K562 (cell line): ENCODE data around the gene DCAF11. TPM values are rescaled to one million over a fixed set of nuclear protein-coding genes. Genes with fewer than 3 reads are reported as not detected.

Source experiments
- ARHGAP35 ChIP-seq: fragments of 450-650 bp; IDR thresholded peaks from 2 replicates; pipeline ENCODE4 v1.6.1; 2018; ENCODE audit not compliant: partially characterized antibody
- ARID1B ChIP-seq: fragments of 450-650 bp; IDR thresholded peaks from 2 replicates; pipeline ENCODE4 v1.6.1; 2016; ENCODE audit warnings: antibody characterized with exemption, mild to moderate bottlenecking, inconsistent platforms
- BRCA1 ChIP-seq, 2 experiments: fragments of 450-650 bp in 1 of 2; sonication (generic) in 1 of 2; formaldehyde crosslinking in 1 of 2; IDR thresholded peaks; 2 replicates each; pipeline versions ENCODE4 v1.5.0 to v1.6.1; 2017 to 2020; ENCODE audit warnings: mild to moderate bottlenecking in 1 of 2, missing genetic modification reagents in 1 of 2
- CAMTA2 ChIP-seq: fragments of 250-450 bp; sonication (Bioruptor Pico); conservative IDR thresholded peaks from 2 replicates; pipeline ENCODE4 v1.5.1; 2022
- CBFA2T2 ChIP-seq: fragments of 450-650 bp; conservative IDR thresholded peaks from 2 replicates; pipeline ENCODE4 v1.6.1; 2017; ENCODE audit warnings: mild to moderate bottlenecking
- CHD4 ChIP-seq: fragments of 200-600 bp; sonication (generic); IDR thresholded peaks from 3 replicates; pipeline ENCODE4 v1.6.1; 2012; ENCODE audit warnings: low read depth, mild to moderate bottlenecking, mixed read lengths, low read length, inconsistent platforms; ENCODE audit not compliant: insufficient read depth, insufficient replicate concordance, poor library complexity, severe bottlenecking
- CREB1 ChIP-seq, 2 experiments: sonication (generic) in 1 of 2; formaldehyde crosslinking in 1 of 2; IDR thresholded peaks; 2 replicates each; pipeline versions ENCODE4 v1.6.1 to v1.8.0; 2012 to 2022; ENCODE audit warnings: inconsistent platforms in 1 of 2, mild to moderate bottlenecking in 1 of 2, missing genetic modification reagents in 1 of 2, moderate library complexity in 1 of 2
- HNRNPK ChIP-seq: fragments of 200-400 bp; formaldehyde crosslinking; IDR thresholded peaks from one replicate; pipeline ENCODE4 v1.6.1; 2018; ENCODE audit warnings: mild to moderate bottlenecking, low read depth, low read length; ENCODE audit not compliant: poor library complexity, severe bottlenecking
- MECOM ChIP-seq: fragments of 250-450 bp; sonication (Bioruptor Pico); IDR thresholded peaks from 2 replicates; pipeline ENCODE4 v1.8.0; 2022; ENCODE audit warnings: inconsistent platforms
- MEF2A ChIP-seq: IDR thresholded peaks from 2 replicates; pipeline ENCODE4 v1.6.1; 2011; ENCODE audit warnings: low read depth, mild to moderate bottlenecking, low read length, moderate library complexity; ENCODE audit not compliant: control insufficient read depth
- MTA3 ChIP-seq: fragments of 450-650 bp; formaldehyde crosslinking; IDR thresholded peaks from 2 replicates; pipeline ENCODE4 v1.6.1; 2017; ENCODE audit warnings: mild to moderate bottlenecking, borderline replicate concordance
- NFATC3 ChIP-seq: fragments of 450-650 bp; IDR thresholded peaks from 2 replicates; pipeline ENCODE4 v1.6.1; 2017; ENCODE audit warnings: mild to moderate bottlenecking
- NR3C1 ChIP-seq: sonication (generic); formaldehyde crosslinking; IDR thresholded peaks from 2 replicates; pipeline ENCODE4 v1.8.1; 2022; ENCODE audit warnings: missing genetic modification reagents
- POLR2AphosphoS2 ChIP-seq: IDR thresholded peaks from 2 replicates; pipeline ENCODE4 v1.6.1; 2012; ENCODE audit warnings: low read length, improper control_type of control experiment
- POLR2G ChIP-seq: fragments of 200-400 bp; formaldehyde crosslinking; IDR thresholded peaks from 2 replicates; pipeline ENCODE4 v1.6.1; 2017; ENCODE audit warnings: low read depth, mild to moderate bottlenecking, antibody characterized with exemption, low read length, moderate library complexity
- SMC3 ChIP-seq: conservative IDR thresholded peaks from 2 replicates; pipeline ENCODE4 v1.6.1; 2011; ENCODE audit warnings: low read depth, low read length, improper control_type of control experiment; ENCODE audit not compliant: insufficient read depth
- TAF1 ChIP-seq: IDR thresholded peaks from 2 replicates; pipeline ENCODE4 v1.6.1; 2011; ENCODE audit warnings: mild to moderate bottlenecking, low read length, moderate library complexity; ENCODE audit not compliant: insufficient read depth, control insufficient read depth, severe bottlenecking; ENCODE audit errors: extremely low read depth
- TSC22D4 ChIP-seq: fragments of 450-650 bp; IDR thresholded peaks from 2 replicates; pipeline ENCODE4 v1.6.1; 2016; ENCODE audit warnings: missing genetic modification characterization, missing biosample characterization, control low read depth
- ZBED1 ChIP-seq: IDR thresholded peaks from 2 replicates; pipeline ENCODE4 v1.6.1; 2014
- ZFX ChIP-seq: sonication (generic); formaldehyde crosslinking; IDR thresholded peaks from 2 replicates; pipeline ENCODE4 v1.8.0; 2022; ENCODE audit warnings: mild to moderate bottlenecking, missing genetic modification reagents, moderate library complexity
- ZNF436 ChIP-seq: fragments of 250-450, 450-650 bp; sonication (Bioruptor Pico); formaldehyde crosslinking; IDR thresholded peaks from 2 replicates; pipeline ENCODE4 v1.7.0; 2020; ENCODE audit warnings: mild to moderate bottlenecking
- polyA plus RNA-seq, 8 experiments: library from polyadenylated mRNA; depleted of rRNA in 4 of 8; stranded (reverse) in 5 of 8; unstranded in 3 of 8; fragments of >200 nt; fragmentation: Nextera tagmentation in 2 of 8; fragmentation: Illumina TruSeq in 1 of 8; extraction: Ambion mirVana in 2 of 8; extraction: Trizol in 1 of 8; gene quantifications; 2 replicates each; pipeline versions ENCODE4 v1.2.1 to v1.2.3, GENCODE V29; 2011 to 2014; ENCODE audit warnings: inconsistent platforms in 1 of 8, missing spikeins in 1 of 8
- total RNA-seq, 7 experiments: library from RNA; depleted of rRNA in 6 of 7; stranded (reverse); fragments of >200 nt in 6 of 7; fragmentation: Illumina TruSeq in 2 of 7; extraction: Trizol in 2 of 7; gene quantifications; 2 replicates each; pipeline versions ENCODE4 v1.2.1 to v1.2.3, GENCODE V29; 2011 to 2021; ENCODE audit warnings: low replicate concordance in 1 of 7
- TF ChIP-seq, protein P1 (sequence below), 2 experiments: fragments of 450-650 bp; IDR thresholded peaks; 2 replicates each; pipeline ENCODE4 v1.6.1; 2018; ENCODE audit warnings: mild to moderate bottlenecking in 2 of 2, low read depth in 1 of 2; ENCODE audit not compliant: partially characterized antibody in 2 of 2
- TF ChIP-seq, protein P2 (sequence below): fragments of 250-450 bp; sonication (Bioruptor Pico); IDR thresholded peaks from 2 replicates; pipeline ENCODE4 v1.8.0; 2021; ENCODE audit warnings: mild to moderate bottlenecking, moderate library complexity

The DCAF11 gene
- total and polyA plus RNA-seq, 9 of the 15 experiments (the other 6 are each of a cell fraction or from before 2014, with no cell fraction given): 8.5 to 46.2 (median 36.4) TPM

GRCh38 chr14:24135834-24136683 is 21.5 kb downstream of the DCAF11 start, which contains the start of gene PSME1 (continued):
- TF ChIP-seq TSC22D4 (no peak), ZFX (CRISPR knock-in tag) (peak; percentile 60), ZBED1 (no peak), CAMTA2 (CRISPR knock-in tag) (no peak), MTA3 (0 out of 2 replicates have a peak, but pooled peaks have one; percentile 53), NFATC3 (no peak), CHD4 (no peak), CBFA2T2 (no peak), HNRNPK (no peak), CREB1 (IDR thresholded peaks at IDR 0.05) (no peak), CREB1 (CRISPR knock-in tag; IDR thresholded peaks at IDR 0.05) (no peak), MECOM (CRISPR knock-in tag) (no peak), TAF1 (no peak), SMC3 (no peak), ARID1B (no peak), ZNF436 (CRISPR knock-in tag) (no peak), POLR2AphosphoS2 (no peak), MEF2A (no peak), ARHGAP35 (no peak), BRCA1 (IDR thresholded peaks at IDR 0.05) (no peak), BRCA1 (CRISPR knock-in tag; IDR thresholded peaks at IDR 0.05) (no peak), POLR2G (peak; percentile 79), NR3C1 (CRISPR knock-in tag) (no peak)
- TF ChIP-seq, protein P1, sequence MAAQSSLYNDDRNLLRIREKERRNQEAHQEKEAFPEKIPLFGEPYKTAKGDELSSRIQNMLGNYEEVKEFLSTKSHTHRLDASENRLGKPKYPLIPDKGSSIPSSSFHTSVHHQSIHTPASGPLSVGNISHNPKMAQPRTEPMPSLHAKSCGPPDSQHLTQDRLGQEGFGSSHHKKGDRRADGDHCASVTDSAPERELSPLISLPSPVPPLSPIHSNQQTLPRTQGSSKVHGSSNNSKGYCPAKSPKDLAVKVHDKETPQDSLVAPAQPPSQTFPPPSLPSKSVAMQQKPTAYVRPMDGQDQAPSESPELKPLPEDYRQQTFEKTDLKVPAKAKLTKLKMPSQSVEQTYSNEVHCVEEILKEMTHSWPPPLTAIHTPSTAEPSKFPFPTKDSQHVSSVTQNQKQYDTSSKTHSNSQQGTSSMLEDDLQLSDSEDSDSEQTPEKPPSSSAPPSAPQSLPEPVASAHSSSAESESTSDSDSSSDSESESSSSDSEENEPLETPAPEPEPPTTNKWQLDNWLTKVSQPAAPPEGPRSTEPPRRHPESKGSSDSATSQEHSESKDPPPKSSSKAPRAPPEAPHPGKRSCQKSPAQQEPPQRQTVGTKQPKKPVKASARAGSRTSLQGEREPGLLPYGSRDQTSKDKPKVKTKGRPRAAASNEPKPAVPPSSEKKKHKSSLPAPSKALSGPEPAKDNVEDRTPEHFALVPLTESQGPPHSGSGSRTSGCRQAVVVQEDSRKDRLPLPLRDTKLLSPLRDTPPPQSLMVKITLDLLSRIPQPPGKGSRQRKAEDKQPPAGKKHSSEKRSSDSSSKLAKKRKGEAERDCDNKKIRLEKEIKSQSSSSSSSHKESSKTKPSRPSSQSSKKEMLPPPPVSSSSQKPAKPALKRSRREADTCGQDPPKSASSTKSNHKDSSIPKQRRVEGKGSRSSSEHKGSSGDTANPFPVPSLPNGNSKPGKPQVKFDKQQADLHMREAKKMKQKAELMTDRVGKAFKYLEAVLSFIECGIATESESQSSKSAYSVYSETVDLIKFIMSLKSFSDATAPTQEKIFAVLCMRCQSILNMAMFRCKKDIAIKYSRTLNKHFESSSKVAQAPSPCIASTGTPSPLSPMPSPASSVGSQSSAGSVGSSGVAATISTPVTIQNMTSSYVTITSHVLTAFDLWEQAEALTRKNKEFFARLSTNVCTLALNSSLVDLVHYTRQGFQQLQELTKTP (IDR thresholded peaks at IDR 0.05; ENCODE audit: low read depth in 1 of 2, partially characterized antibody in 2 of 2): no peak
- TF ChIP-seq, protein P2, sequence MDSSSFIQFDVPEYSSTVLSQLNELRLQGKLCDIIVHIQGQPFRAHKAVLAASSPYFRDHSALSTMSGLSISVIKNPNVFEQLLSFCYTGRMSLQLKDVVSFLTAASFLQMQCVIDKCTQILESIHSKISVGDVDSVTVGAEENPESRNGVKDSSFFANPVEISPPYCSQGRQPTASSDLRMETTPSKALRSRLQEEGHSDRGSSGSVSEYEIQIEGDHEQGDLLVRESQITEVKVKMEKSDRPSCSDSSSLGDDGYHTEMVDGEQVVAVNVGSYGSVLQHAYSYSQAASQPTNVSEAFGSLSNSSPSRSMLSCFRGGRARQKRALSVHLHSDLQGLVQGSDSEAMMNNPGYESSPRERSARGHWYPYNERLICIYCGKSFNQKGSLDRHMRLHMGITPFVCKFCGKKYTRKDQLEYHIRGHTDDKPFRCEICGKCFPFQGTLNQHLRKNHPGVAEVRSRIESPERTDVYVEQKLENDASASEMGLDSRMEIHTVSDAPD (CRISPR knock-in tag): no peak
